Keratinocyte (primary cell): ENCODE results near the gene TTBK1. TPM values are rescaled to one million over a fixed set of nuclear protein-coding genes. Genes with fewer than 3 reads are reported as not detected.

Experiments
- DNase-seq: peaks from one replicate; pipeline ENCODE4 v3.0.0-alpha.2; 2011; ENCODE audit warnings: low read depth, missing footprints, low spot score
- FAIRE-seq: peaks from 2 replicates; lab custom pipeline; 2011; peaks lifted over from hg19 to GRCh38; lab: Jason Lieb, UNC
- H2AFZ ChIP-seq: 2 replicates; pipeline ENCODE4 v1.6.0; 2012; ENCODE audit warnings: low read length, control low read depth, inconsistent platforms; ENCODE audit not compliant: control insufficient read depth
- H3K27ac ChIP-seq: 2 replicates; pipeline ENCODE4 v1.5.1; 2011; ENCODE audit warnings: low read length; ENCODE audit not compliant: control insufficient read depth, insufficient read depth
- H3K27me3 ChIP-seq: 3 replicates; pipeline ENCODE4 v1.6.0; 2011; ENCODE audit warnings: low read length; ENCODE audit not compliant: control insufficient read depth, insufficient read depth; ENCODE audit errors: extremely low read depth
- H3K36me3 ChIP-seq, 2 experiments: 2 replicates in 1 of 2; 3 replicates in 1 of 2; pipeline ENCODE4 v1.5.1; 2011; ENCODE audit warnings: low read length in 2 of 2, mild to moderate bottlenecking in 1 of 2; ENCODE audit not compliant: control insufficient read depth in 2 of 2, insufficient read depth in 2 of 2; ENCODE audit errors: extremely low read depth in 1 of 2
- H3K4me1 ChIP-seq: 3 replicates; pipeline ENCODE4 v1.5.1; 2011; ENCODE audit warnings: low read length; ENCODE audit not compliant: control insufficient read depth, insufficient read depth; ENCODE audit errors: extremely low read depth
- H3K4me2 ChIP-seq: 3 replicates; pipeline ENCODE4 v1.6.0; 2011; ENCODE audit warnings: low read depth, low read length; ENCODE audit not compliant: control insufficient read depth, insufficient read depth; ENCODE audit errors: extremely low read depth
- H3K4me3 ChIP-seq, 3 experiments: fragments of 200-600 bp in 1 of 3; sonication (generic) in 1 of 3; 2 replicates in 2 of 3; 3 replicates in 1 of 3; pipeline ENCODE4 v1.5.1; 2011 to 2016; ENCODE audit warnings: low read length in 3 of 3, mild to moderate bottlenecking in 3 of 3, control low read depth in 2 of 3, inconsistent platforms in 1 of 3, low read depth in 1 of 3, mixed read lengths in 1 of 3, mixed run types in 1 of 3, moderate library complexity in 1 of 3; ENCODE audit not compliant: control insufficient read depth in 2 of 3, insufficient read depth in 2 of 3; ENCODE audit errors: extremely low read depth in 1 of 3
- H3K79me2 ChIP-seq: 2 replicates; pipeline ENCODE4 v1.6.0; 2012; ENCODE audit warnings: low read length; ENCODE audit not compliant: control insufficient read depth, insufficient read depth
- H3K9ac ChIP-seq: 3 replicates; pipeline ENCODE4 v1.6.0; 2011; ENCODE audit warnings: low read length; ENCODE audit not compliant: control insufficient read depth, insufficient read depth; ENCODE audit errors: extremely low read depth
- H3K9me1 ChIP-seq: 3 replicates; pipeline ENCODE4 v1.6.0; 2011; ENCODE audit warnings: low read length; ENCODE audit not compliant: control insufficient read depth, insufficient read depth; ENCODE audit errors: extremely low read depth
- H3K9me3 ChIP-seq: 2 replicates; pipeline ENCODE4 v1.5.1; 2012; ENCODE audit warnings: low read depth, low read length; ENCODE audit not compliant: control insufficient read depth
- H4K20me1 ChIP-seq: 3 replicates; pipeline ENCODE4 v1.6.0; 2011; ENCODE audit warnings: low read length; ENCODE audit not compliant: control insufficient read depth, insufficient read depth; ENCODE audit errors: extremely low read depth
- CTCF ChIP-seq, 3 experiments: IDR thresholded peaks in 1 of 3; conservative IDR thresholded peaks in 1 of 3; optimal IDR thresholded peaks in 1 of 3; 2 replicates in 2 of 3; 3 replicates in 1 of 3; pipeline versions ENCODE3 to v1.5.1; 2011; ENCODE audit warnings: low read length in 3 of 3, mild to moderate bottlenecking in 3 of 3, moderate library complexity in 2 of 3, control low read depth in 1 of 3, inconsistent platforms in 1 of 3; ENCODE audit not compliant: insufficient read depth in 2 of 3; ENCODE audit errors: extremely low read depth in 1 of 3
- EZH2 ChIP-seq: IDR thresholded peaks from one replicate; pipeline ENCODE4 v1.6.1; 2012; ENCODE audit warnings: inconsistent platforms, mild to moderate bottlenecking, low read length, moderate library complexity
- dilution Hi-C: fragments of 300-500 bp; cut with MboI; formaldehyde crosslinking; loops from one replicate; pipeline ENCODE4 v1.7.0; 2020; ENCODE audit warnings: low sequenced_read_pairs; ENCODE audit not compliant: extremely low pct_ligation_motif_present
- polyA plus RNA-seq, 5 experiments: library from polyadenylated mRNA; depleted of rRNA in 3 of 5; stranded (reverse) in 3 of 5; stranded (forward) in 1 of 5; unstranded in 1 of 5; fragments of >200 nt; gene quantifications; 1 replicate in 1 of 5; 2 replicates in 3 of 5; 3 replicates in 1 of 5; pipeline versions ENCODE4 v1.2.1 to v1.2.3, GENCODE V29; 2011 to 2012; ENCODE audit warnings: missing spikeins in 2 of 5, low read depth in 1 of 5, low replicate concordance in 1 of 5

Gene TTBK1
- polyA plus RNA-seq, 1 donor (not counting 4 experiments of a cell fraction or from before 2014, with no cell fraction given), result not detected

GRCh38 chr6:43203029-43203717 is 40.1 kb upstream of the TTBK1 start:
- Histone ChIP-seq H3K9me3 (no peaks in the 10 kb centered on the region), H3K4me3 (no peak overlapping the region), H2AFZ (no peak overlapping the region), H3K27ac (no peak overlapping the region), H3K9me1 (peaks cover 3% of the 10 kb centered on the region), H3K79me2 (no peaks in the 10 kb centered on the region), H3K4me1 (peaks cover 7% of the 10 kb centered on the region), H3K36me3 (peaks cover 35% of the 10 kb centered on the region in 2 experiments), H3K4me2 (no peak overlapping the region), H3K9ac (no peak overlapping the region), H4K20me1 (no peaks in the 10 kb centered on the region), H3K27me3 (no peaks in the 10 kb centered on the region)
- TF ChIP-seq CTCF (optimal IDR thresholded peaks at IDR 0.05 in 1 of 3, IDR thresholded peaks at IDR 0.05 in 1 of 3, conservative IDR thresholded peaks at IDR 0.05 in 1 of 3; ENCODE audit: extremely low read depth in 1 of 3, insufficient read depth in 2 of 3, low read length in 3 of 3) (no peak), EZH2 (no peak)
- FAIRE-seq (no peak), DNase-seq (no peak)
- dilution Hi-C loops, result no loop called here

GRCh38 chr6:43203718-43204095 is 39.6 kb upstream of the TTBK1 start:
- no peak overlapping the region for H2AFZ ChIP-seq
- no peaks in the 10 kb centered on the region for H3K27me3 ChIP-seq
- no peak overlapping the region for H3K9ac ChIP-seq
- TF ChIP-seq CTCF (optimal IDR thresholded peaks at IDR 0.05 in 1 of 3, IDR thresholded peaks at IDR 0.05 in 1 of 3, conservative IDR thresholded peaks at IDR 0.05 in 1 of 3; ENCODE audit: extremely low read depth in 1 of 3, insufficient read depth in 2 of 3, low read length in 3 of 3) (no peak), EZH2 (no peak)
- no peaks in the 10 kb centered on the region for H3K79me2 ChIP-seq
- H3K4me3 ChIP-seq, result no peak overlapping the region
- H3K9me3 ChIP-seq, result no peaks in the 10 kb centered on the region
- no peak overlapping the region for H3K4me2 ChIP-seq
- peaks cover 3% of the 10 kb centered on the region for H3K9me1 ChIP-seq
- DNase-seq, result no peak
- no peak for FAIRE-seq
- H4K20me1 ChIP-seq, result no peaks in the 10 kb centered on the region
- peaks cover 7% of the 10 kb centered on the region for H3K4me1 ChIP-seq
- dilution Hi-C loops, result no loop called here
- H3K36me3 ChIP-seq, result peaks cover 30 to 35% of the 10 kb centered on the region in 2 experiments
- H3K27ac ChIP-seq, result no peak overlapping the region
